ENCODE measurements around the gene DNAAF5. TPM values are rescaled to one million over a fixed set of nuclear protein-coding genes. Genes with fewer than 3 reads are reported as not detected.

The DNAAF5 gene
- total RNA-seq, 4 donors from 2014 or later, result 5.6 to 34.3 (median 13.3) TPM

GRCh38 chr7:746155-747061 lies 19.9 kb downstream of the DNAAF5 start:
- H3K4me3 ChIP-seq, result no peak overlapping the region
- H3K27me3 ChIP-seq, result no peaks in the 10 kb centered on the region
- no peak overlapping the region for H3K27ac ChIP-seq
- no peak for TF ChIP-seq CTCF (IDR thresholded peaks at IDR 0.05)
- TF ChIP-seq POLR2A (IDR thresholded peaks at IDR 0.05), result no peak
- no peaks in the 10 kb centered on the region for H3K9me3 ChIP-seq
- intact Hi-C loops (cut with DNase I; ENCODE audit: low total_unique reads), result no loop called here
- no peak for DNase-seq
- no peaks in the 10 kb centered on the region for H3K4me1 ChIP-seq
- no peaks in the 10 kb centered on the region for H3K36me3 ChIP-seq

- Histone ChIP-seq H3K4me1 (no peaks in the 10 kb centered on the region), H3K4me3 (no peak overlapping the region), H3K36me3 (no peaks in the 10 kb centered on the region), H3K27me3 (no peaks in the 10 kb centered on the region), H3K27ac (no peak overlapping the region), H3K9me3 (no peaks in the 10 kb centered on the region)
- DNase-seq, result no peak
- intact Hi-C loops (cut with DNase I; ENCODE audit: low total_unique reads), result no loop called here
- no peak for TF ChIP-seq POLR2A (IDR thresholded peaks at IDR 0.05)
- TF ChIP-seq CTCF (IDR thresholded peaks at IDR 0.05), result no peak
Measured at GRCh38 chr7:747186-747585, 20.7 kb downstream of the DNAAF5 start.

- no peak for DNase-seq
- Histone ChIP-seq H3K36me3 (no peaks in the 10 kb centered on the region), H3K4me3 (no peak overlapping the region), H3K4me1 (no peaks in the 10 kb centered on the region), H3K27me3 (no peaks in the 10 kb centered on the region), H3K27ac (no peak overlapping the region), H3K9me3 (no peaks in the 10 kb centered on the region)
- intact Hi-C loops (cut with DNase I; ENCODE audit: low total_unique reads), result no loop called here
- TF ChIP-seq POLR2A (IDR thresholded peaks at IDR 0.05), result no peak
- TF ChIP-seq CTCF (IDR thresholded peaks at IDR 0.05), result no peak
Measured at GRCh38 chr7:748446-748845, 21.9 kb downstream of the DNAAF5 start.

GRCh38 chr7:749140-749551 lies 22.6 kb downstream of the DNAAF5 start:
- Histone ChIP-seq H3K4me1 (no peaks in the 10 kb centered on the region), H3K27ac (no peak overlapping the region), H3K27me3 (no peaks in the 10 kb centered on the region), H3K4me3 (no peak overlapping the region), H3K36me3 (no peaks in the 10 kb centered on the region), H3K9me3 (no peaks in the 10 kb centered on the region)
- TF ChIP-seq CTCF (IDR thresholded peaks at IDR 0.05), result no peak
- no peak for TF ChIP-seq POLR2A (IDR thresholded peaks at IDR 0.05)
- no peak for DNase-seq
- intact Hi-C loops (cut with DNase I; ENCODE audit: low total_unique reads), result no loop called here

- intact Hi-C loops (cut with DNase I; ENCODE audit: low total_unique reads), result no loop called here
- H3K27ac ChIP-seq, result no peak overlapping the region
- TF ChIP-seq CTCF (IDR thresholded peaks at IDR 0.05), result no peak
- TF ChIP-seq POLR2A (IDR thresholded peaks at IDR 0.05), result no peak
- no peaks in the 10 kb centered on the region for H3K9me3 ChIP-seq
- H3K4me1 ChIP-seq, result no peaks in the 10 kb centered on the region
- no peak overlapping the region for H3K4me3 ChIP-seq
- H3K27me3 ChIP-seq, result no peaks in the 10 kb centered on the region
- H3K36me3 ChIP-seq, result no peaks in the 10 kb centered on the region
- DNase-seq, result no peak
Measured at GRCh38 chr7:750111-750905, 23.8 kb downstream of the DNAAF5 start.

All from uterus (tissue), 4 donors.